CD4-positive, alpha-beta memory T cell (primary cell): ENCODE results near the gene ZNF407. TPM values are rescaled to one million over a fixed set of nuclear protein-coding genes. Genes with fewer than 3 reads are reported as not detected.

ENCODE experiments used
- CTCF ChIA-PET: fragments of 350-600 bp; sonication (Branson Sonifier 250); formaldehyde crosslinking; loops from one replicate; lab custom pipeline; 2021; ENCODE audit warnings: inconsistent platforms; ENCODE audit not compliant: partially characterized antibody; lab: Charles Lee
- POLR2A ChIA-PET: fragments of 350-600 bp; sonication (Branson Sonifier 250); formaldehyde crosslinking; loops from one replicate; lab custom pipeline; 2021; ENCODE audit not compliant: partially characterized antibody; lab: Charles Lee
- DNase-seq, 5 donors: peaks; one replicate each; pipeline versions ENCODE4 v3.0.0 to v3.0.0-alpha.2; 2020 to 2022; ENCODE audit warnings: mixed read lengths in 1 of 5
- H3K27ac ChIP-seq: one replicate; pipeline ENCODE4 v1.7.0; 2013; ENCODE audit warnings: low read depth, low read length
- H3K27me3 ChIP-seq: 2 replicates; pipeline ENCODE4 v1.7.0; 2013; ENCODE audit warnings: mild to moderate bottlenecking, low read length, moderate library complexity; ENCODE audit not compliant: insufficient read depth
- H3K36me3 ChIP-seq: 2 replicates; pipeline ENCODE4 v1.7.0; 2013; ENCODE audit warnings: mild to moderate bottlenecking, low read length, moderate library complexity; ENCODE audit not compliant: insufficient read depth
- H3K4me1 ChIP-seq: 2 replicates; pipeline ENCODE4 v1.7.0; 2013; ENCODE audit warnings: mild to moderate bottlenecking, low read length, moderate library complexity; ENCODE audit not compliant: insufficient read depth
- H3K4me3 ChIP-seq, 2 donors: one replicate each; pipeline ENCODE4 v1.7.0; 2013; ENCODE audit warnings: low read length in 2 of 2, mild to moderate bottlenecking in 1 of 2
- H3K9me3 ChIP-seq, 2 donors: one replicate each; pipeline ENCODE4 v1.7.0; 2013; ENCODE audit warnings: low read length in 2 of 2, control low read depth in 1 of 2; ENCODE audit not compliant: control insufficient read depth in 1 of 2
- H3K27ac Mint-ChIP-seq, 7 donors: one replicate each; pipeline ENCODE4 v1.8.0; 2020 to 2021; ENCODE audit warnings: mixed read lengths in 7 of 7, mild to moderate bottlenecking in 6 of 7, inconsistent platforms in 3 of 7, moderate library complexity in 3 of 7
- H3K27me3 Mint-ChIP-seq, 2 donors: one replicate each; pipeline ENCODE4 v1.8.0; 2020 to 2021; ENCODE audit warnings: mixed read lengths in 2 of 2
- H3K36me3 Mint-ChIP-seq, 2 donors: one replicate each; pipeline ENCODE4 v1.8.0; 2020 to 2021; ENCODE audit warnings: mixed read lengths in 2 of 2, inconsistent platforms in 1 of 2, mild to moderate bottlenecking in 1 of 2
- H3K4me1 Mint-ChIP-seq, 4 donors: one replicate each; pipeline ENCODE4 v1.8.0; 2020 to 2021; ENCODE audit warnings: mixed read lengths in 4 of 4, mild to moderate bottlenecking in 1 of 4
- H3K4me3 Mint-ChIP-seq, 8 donors: one replicate each; pipeline ENCODE4 v1.8.0; 2020 to 2021; ENCODE audit warnings: mixed read lengths in 8 of 8, mild to moderate bottlenecking in 7 of 8, moderate library complexity in 6 of 8, inconsistent platforms in 3 of 8
- H3K9me3 Mint-ChIP-seq, 8 donors: one replicate each; pipeline ENCODE4 v1.8.0; 2020 to 2021; ENCODE audit warnings: mixed read lengths in 8 of 8, mild to moderate bottlenecking in 5 of 8, inconsistent platforms in 3 of 8, moderate library complexity in 1 of 8
- intact Hi-C: fragments of 100-400 bp; cut with micrococcal nuclease; formaldehyde crosslinking; loops from one replicate; pipeline ENCODE4 v1.15.1; 2023
- polyA plus RNA-seq, 2 donors: library from polyadenylated mRNA; unstranded; fragments of 300-500 nt; fragmentation: Illumina TruSeq; gene quantifications; one replicate each; pipeline ENCODE4 v1.2.3, GENCODE V29; 2021
- total RNA-seq, 2 experiments: library from RNA; stranded (reverse); gene quantifications; one replicate each; pipeline ENCODE4 v1.2.3, GENCODE V29; 2021

ZNF407 gene
- total and polyA plus RNA-seq, 4 experiments from 2014 or later: 1.8 to 26.9 (median 15.3) TPM

DNA sequence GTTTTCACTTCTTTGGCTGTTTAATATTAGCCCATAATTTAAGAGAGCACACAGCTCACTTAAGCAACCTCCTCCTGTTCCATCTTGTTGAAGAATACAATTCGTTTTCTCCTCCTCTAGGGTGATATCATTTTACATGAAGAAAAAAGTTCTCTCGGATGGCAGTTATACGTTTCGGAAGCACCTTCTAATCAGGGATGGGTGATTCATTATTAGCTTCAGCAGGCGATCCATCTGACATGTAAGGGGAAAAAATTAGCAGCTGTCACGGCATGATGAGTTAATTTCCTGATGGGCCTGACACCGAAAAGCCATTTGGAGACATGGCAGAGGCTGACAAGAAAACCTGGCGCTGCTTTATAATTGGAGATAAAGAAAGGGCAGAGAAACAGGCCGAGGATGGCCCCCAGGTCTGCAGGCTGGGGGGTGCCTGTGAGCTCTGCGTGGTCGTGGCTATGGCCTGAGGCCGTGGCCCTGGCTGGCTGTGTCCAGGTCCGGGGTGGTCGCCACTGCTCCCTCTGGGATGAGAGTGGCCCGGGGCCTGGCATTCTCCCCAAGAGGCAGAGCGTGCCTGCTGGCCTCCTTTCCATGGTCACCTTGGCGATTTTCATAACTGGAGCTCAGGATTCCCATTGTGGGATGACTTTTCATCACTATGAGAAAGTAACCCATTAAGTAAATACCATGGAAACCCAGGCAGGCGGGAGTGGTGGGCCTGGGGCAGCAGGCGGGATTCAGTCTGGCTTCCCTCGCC, 471.2 kb downstream of the ZNF407 start:
- H3K4me3 ChIP-seq: no peak overlapping the region
- H3K27ac ChIP-seq: peak overlapping the region; percentile 74
- Mint-ChIP-seq H3K27ac (peak overlapping the region; percentile 89 to 100 (median 99)), H3K9me3 (peaks cover 0 to 10% (median 4%) of the 10 kb centered on the region in 8 donors), H3K4me3 (peak overlapping the region in 3 of 8 donors; percentile 13 to 97 (median 54)), H3K4me1 (peaks cover 35 to 54% (median 41%) of the 10 kb centered on the region in 4 donors), H3K36me3 (peaks cover 22 to 26% of the 10 kb centered on the region in 2 donors), H3K27me3 (no peaks in the 10 kb centered on the region)
- no peaks in the 10 kb centered on the region for H3K27me3 ChIP-seq
- intact Hi-C loops: no loop called here
- H3K36me3 ChIP-seq: no peaks in the 10 kb centered on the region
- peaks cover 34% of the 10 kb centered on the region for H3K4me1 ChIP-seq
- ChIA-PET CTCF (interaction anchor here (0.6 to 2.1 kb wide), 2 partner anchors 11 to 76 kb away, joined by 3 to 5 read pairs; no protein-coding TSS in a partner anchor), POLR2A (interaction anchor here (0.7 to 3.8 kb wide), 3 partner anchors 51 to 472 kb away, joined by 3 to 38 read pairs (median 5); partner anchors contain the start of genes PTGR3, TSHZ1 and ZNF407)
- no peak for DNase-seq
- no peaks in the 10 kb centered on the region for H3K9me3 ChIP-seq

DNA sequence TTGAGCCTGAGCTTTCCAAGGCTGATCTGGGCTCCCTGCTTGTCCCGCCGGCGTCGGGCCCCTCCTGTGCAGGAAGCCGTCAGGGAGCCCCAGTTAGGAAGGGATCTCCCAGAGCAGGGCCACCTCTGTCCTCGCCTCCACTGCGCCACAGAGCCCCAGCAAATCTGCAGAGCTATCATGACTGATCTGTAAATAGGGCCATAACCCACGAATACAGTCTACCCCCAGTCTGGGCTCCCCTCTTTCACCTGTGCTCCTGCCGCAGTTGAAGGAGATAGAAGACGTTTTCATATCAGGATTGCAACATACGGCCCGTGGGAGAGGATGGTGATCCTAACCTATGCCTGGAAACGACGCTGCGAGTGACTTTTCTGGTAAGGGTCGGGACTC, 472.6 kb downstream of the ZNF407 start:
- H3K9me3 ChIP-seq: no peaks in the 10 kb centered on the region
- peak overlapping the region; percentile 89 to 100 (median 99) for H3K27ac Mint-ChIP-seq
- peak overlapping the region; percentile 79 to 97 (median 90) for H3K4me3 Mint-ChIP-seq
- H3K9me3 Mint-ChIP-seq: peaks cover 0 to 20% (median 6%) of the 10 kb centered on the region in 8 donors
- ChIA-PET POLR2A (interaction anchor here (1.0 to 3.8 kb wide), 6 partner anchors 10 to 472 kb away, joined by 3 to 38 read pairs (median 6); partner anchors contain the start of genes PTGR3, TSHZ1 and ZNF407), CTCF (interaction anchor here (1.2 to 2.1 kb wide), 3 partner anchors 13 to 77 kb away, joined by 4 to 5 read pairs (median 5); no protein-coding TSS in a partner anchor)
- H3K36me3 Mint-ChIP-seq: peaks cover 24 to 25% of the 10 kb centered on the region in 2 donors
- H3K4me1 ChIP-seq: peaks cover 34% of the 10 kb centered on the region
- H3K27me3 Mint-ChIP-seq: no peaks in the 10 kb centered on the region
- peak overlapping the region in 1 of 2 donors; percentile 51 for H3K4me3 ChIP-seq
- intact Hi-C loops: loop anchor here (2.0 to 5.0 kb wide), 4 partner anchors 75 to 923 kb away; partner anchors contain the start of genes FBXO15 and TIMM21
- H3K27me3 ChIP-seq: no peaks in the 10 kb centered on the region
- no peak for DNase-seq
- H3K4me1 Mint-ChIP-seq: peaks cover 35 to 57% (median 41%) of the 10 kb centered on the region in 4 donors
- peak overlapping the region; percentile 74 for H3K27ac ChIP-seq
- no peaks in the 10 kb centered on the region for H3K36me3 ChIP-seq

DNA sequence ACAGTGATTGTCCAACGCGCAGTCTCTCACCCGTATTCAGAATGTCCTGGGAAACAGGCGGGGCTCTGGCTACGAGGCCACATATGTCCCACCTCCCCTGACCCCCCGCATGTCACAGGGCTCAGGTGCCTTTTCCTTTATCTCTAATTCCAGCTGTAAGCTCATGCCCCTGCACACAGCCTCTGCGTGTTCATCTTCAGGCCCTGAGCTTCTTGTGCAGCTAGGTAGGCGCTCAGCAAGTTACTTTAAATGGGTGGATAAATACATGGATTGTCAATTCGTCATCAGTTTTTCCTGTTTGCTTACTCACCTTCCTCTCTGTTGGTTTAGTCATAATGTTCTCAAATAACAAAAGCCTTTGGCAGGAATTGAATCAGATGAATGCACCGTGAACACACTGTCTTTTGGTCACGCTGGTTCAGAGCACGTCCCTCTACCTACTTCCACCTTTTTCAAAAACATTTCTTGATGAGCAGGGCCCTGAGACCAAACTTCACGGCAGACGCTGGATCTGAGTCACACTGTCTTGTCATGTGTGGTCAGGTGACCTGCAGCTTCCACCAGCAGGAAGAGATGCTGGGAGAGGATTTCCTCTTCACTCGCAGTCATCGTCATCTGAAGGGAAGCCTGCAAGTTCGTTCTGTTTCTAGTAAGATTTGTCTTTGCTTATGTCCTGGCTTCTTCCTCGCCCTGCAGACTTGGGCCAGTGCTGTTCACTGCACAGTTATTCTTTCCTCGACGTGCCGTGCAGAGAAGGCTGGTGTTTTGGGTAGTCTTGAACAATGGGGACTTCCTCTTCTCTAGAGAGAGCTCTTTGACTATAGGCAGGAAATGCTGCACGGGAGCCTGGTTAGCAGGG, 473.2 kb downstream of the ZNF407 start:
- Histone ChIP-seq H3K9me3 (no peaks in the 10 kb centered on the region), H3K27ac (peak overlapping the region; percentile 74), H3K4me3 (peak overlapping the region; percentile 51 to 58), H3K36me3 (no peaks in the 10 kb centered on the region), H3K4me1 (peaks cover 34% of the 10 kb centered on the region), H3K27me3 (no peaks in the 10 kb centered on the region)
- Mint-ChIP-seq H3K36me3 (peaks cover 17 to 20% of the 10 kb centered on the region in 2 donors), H3K27me3 (no peaks in the 10 kb centered on the region), H3K4me3 (peak overlapping the region; percentile 79 to 97 (median 90)), H3K27ac (peak overlapping the region; percentile 89 to 100 (median 99)), H3K9me3 (peaks cover 0 to 21% (median 9%) of the 10 kb centered on the region in 8 donors), H3K4me1 (peaks cover 35 to 57% (median 41%) of the 10 kb centered on the region in 4 donors)
- intact Hi-C loops: loop anchor here (1.0 to 5.0 kb wide), 8 partner anchors 76 to 924 kb away; partner anchors contain the start of genes FBXO15, TIMM21, TSHZ1 and ZNF407
- peak; percentile 70 to 89 (median 74) for DNase-seq
- ChIA-PET POLR2A (interaction anchor here (0.7 to 3.8 kb wide), 21 partner anchors 10 to 1650 kb away, joined by 3 to 38 read pairs (median 4); partner anchors contain the start of genes PTGR3, TSHZ1 and ZNF407), CTCF (interaction anchor here (0.7 to 2.1 kb wide), 6 partner anchors 13 to 473 kb away, joined by 3 to 5 read pairs (median 4); partner anchors contain the start of gene ZNF407)

DNA sequence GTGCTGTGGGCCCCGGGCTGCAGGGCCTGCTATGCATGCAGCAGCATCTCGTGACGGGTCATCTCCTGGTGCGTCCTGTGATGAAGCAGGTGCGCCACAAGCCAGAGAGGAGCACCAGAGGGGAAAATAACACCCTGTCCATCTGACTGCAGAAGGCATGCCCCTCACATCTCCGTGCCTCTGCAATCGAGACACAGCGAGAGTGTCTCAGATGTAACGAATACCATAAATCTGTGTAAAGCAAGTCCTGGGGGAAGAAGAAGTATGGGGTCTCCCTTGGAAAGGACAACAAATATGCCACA, 473.8 kb downstream of the ZNF407 start:
- H3K4me1 Mint-ChIP-seq: peaks cover 35 to 57% (median 41%) of the 10 kb centered on the region in 4 donors
- H3K27ac ChIP-seq: peak overlapping the region; percentile 74
- intact Hi-C loops: loop anchor here (1.0 to 5.0 kb wide), 8 partner anchors 77 to 924 kb away; partner anchors contain the start of genes FBXO15, TIMM21, TSHZ1 and ZNF407

DNA sequence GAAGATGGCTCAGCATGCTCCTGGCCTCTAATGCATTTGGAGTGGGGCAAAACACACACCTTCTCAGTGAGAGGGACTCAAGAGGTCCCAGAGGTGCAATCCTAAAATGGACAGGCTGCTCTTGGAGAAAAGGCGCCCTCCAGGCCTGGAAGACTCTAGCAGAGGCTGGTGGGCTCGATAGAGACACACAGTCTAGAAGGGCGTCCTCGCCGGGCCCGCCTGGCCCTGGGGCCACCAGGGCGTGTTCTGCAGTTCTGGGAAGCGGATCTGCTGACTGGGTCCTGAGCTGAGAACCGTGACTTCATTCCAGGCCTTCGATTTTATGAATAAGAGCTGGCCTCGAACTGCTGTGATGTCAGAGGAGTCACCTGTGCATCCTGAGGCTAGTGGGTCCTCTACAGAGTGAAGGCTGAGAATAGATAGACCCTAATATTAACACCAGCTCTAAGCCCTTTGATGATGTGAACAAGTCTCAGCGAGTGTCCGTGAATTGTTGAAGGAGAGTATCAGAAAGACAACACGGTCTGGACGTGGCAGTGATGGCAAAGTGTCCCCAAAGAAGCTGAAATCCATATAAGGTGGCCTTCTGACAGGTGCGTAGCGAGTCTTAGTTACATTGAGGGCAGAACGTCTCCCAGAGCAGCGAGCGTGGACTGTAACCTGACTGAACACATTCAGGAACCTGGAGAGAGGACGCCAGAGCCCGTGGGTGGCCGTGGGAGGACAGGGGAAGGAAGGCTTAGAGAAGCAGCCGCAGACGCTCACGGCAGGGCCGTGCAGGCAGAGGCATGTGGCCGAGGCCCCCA, 474.4 kb downstream of the ZNF407 start:
- peaks cover 19 to 25% of the 10 kb centered on the region in 2 donors for H3K36me3 Mint-ChIP-seq
- Histone ChIP-seq H3K36me3 (no peaks in the 10 kb centered on the region), H3K9me3 (peaks cover 0 to 5% of the 10 kb centered on the region in 2 donors), H3K27me3 (no peaks in the 10 kb centered on the region), H3K4me3 (peak overlapping the region; percentile 51 to 58), H3K4me1 (peaks cover 34% of the 10 kb centered on the region), H3K27ac (peak overlapping the region; percentile 74)
- H3K27ac Mint-ChIP-seq: peak overlapping the region in 5 of 7 donors; percentile 70 to 100 (median 99)
- H3K9me3 Mint-ChIP-seq: peaks cover 0 to 28% (median 17%) of the 10 kb centered on the region in 8 donors
- ChIA-PET CTCF (interaction anchor here (1.0 to 1.2 kb wide), 2 partner anchors 12 to 474 kb away, joined by 3 read pairs; partner anchors contain the start of gene ZNF407), POLR2A (interaction anchor here (0.9 to 3.8 kb wide), 15 partner anchors 19 to 1649 kb away, joined by 3 to 38 read pairs (median 5); partner anchors contain the start of genes PTGR3, TSHZ1 and ZNF407)
- peak overlapping the region; percentile 33 to 97 (median 88) for H3K4me3 Mint-ChIP-seq
- intact Hi-C loops: loop anchor here (1.0 to 5.0 kb wide), 8 partner anchors 77 to 925 kb away; partner anchors contain the start of genes FBXO15, TIMM21, TSHZ1 and ZNF407
- no peaks in the 10 kb centered on the region for H3K27me3 Mint-ChIP-seq
- DNase-seq: no peak
- peaks cover 33 to 57% (median 41%) of the 10 kb centered on the region in 4 donors for H3K4me1 Mint-ChIP-seq

More for the DNA sequence above, 473.8 kb downstream of the ZNF407 start:
- no peak for DNase-seq
- Mint-ChIP-seq H3K27ac (peak overlapping the region; percentile 89 to 100 (median 99)), H3K27me3 (no peaks in the 10 kb centered on the region), H3K4me3 (peak overlapping the region; percentile 79 to 97 (median 90)), H3K9me3 (peaks cover 0 to 24% (median 14%) of the 10 kb centered on the region in 8 donors), H3K36me3 (peaks cover 18 to 23% of the 10 kb centered on the region in 2 donors)
- Histone ChIP-seq H3K9me3 (peaks cover 0 to 2% of the 10 kb centered on the region in 2 donors), H3K27me3 (no peaks in the 10 kb centered on the region), H3K4me1 (peaks cover 34% of the 10 kb centered on the region), H3K36me3 (no peaks in the 10 kb centered on the region), H3K4me3 (peak overlapping the region; percentile 51 to 58)
- CTCF ChIA-PET: interaction anchor here (0.7 to 1.5 kb wide), 5 partner anchors 13 to 473 kb away, joined by 3 to 5 read pairs (median 4); partner anchors contain the start of gene ZNF407
- POLR2A ChIA-PET: interaction anchor here (0.9 to 3.8 kb wide), 19 partner anchors 9 to 1650 kb away, joined by 3 to 38 read pairs (median 5); partner anchors contain the start of genes PTGR3, TSHZ1 and ZNF407
